K562 treated with DMSO at 1 percent for 48 hours (cell line): ENCODE results near the gene NEDD4L. TPM values are rescaled to one million over a fixed set of nuclear protein-coding genes. Genes with fewer than 3 reads are reported as not detected.

Experiments used
- total RNA-seq: library from RNA; unstranded; fragments of 300-600 nt; gene quantifications from 2 replicates; pipeline ENCODE4 v1.2.3, GENCODE V29; 2022; ENCODE audit warnings: low replicate concordance; ENCODE audit errors: extremely low read depth

Gene NEDD4L
- not detected in 2 replicates for total RNA-seq

GRCh38 chr18:58043491-58044369 lies at the start of gene NEDD4L:
Gene NEDD4L, plus strand, starts transcription at chr18:58044226. Its CDS starts 435 bp downstream, at chr18:58044661.

Other genes with a start within 250 kb of the NEDD4L start
- gene ATP8B1, start 240.9 kb upstream of the NEDD4L start, total RNA-seq = not detected in 2 replicates